Measurements from ENCODE around the gene ZNF784. TPM values are rescaled to one million over a fixed set of nuclear protein-coding genes. Genes with fewer than 3 reads are reported as not detected.

The ZNF784 gene
- polyA plus RNA-seq, 4 donors = 9.2 to 13.5 (median 11.2) TPM

Other genes starting within 250 kb of the ZNF784 start
- gene TMEM190, start 247.7 kb downstream of the ZNF784 start, polyA plus RNA-seq (ENCODE audit: insufficient read length in 4 of 4) = under 1 TPM in 2 of 4 donors, not detected in 2; 0.47 to 0.56 TPM
- 1 to 10 TPM in 1 of 4 donors, under 1 TPM in 3; 0.22 to 1.6 (median 0.62) TPM for gene TMEM238, start 240.3 kb downstream of the ZNF784 start, polyA plus RNA-seq (ENCODE audit: insufficient read length in 4 of 4)
- gene RPL28, start 238.6 kb downstream of the ZNF784 start, polyA plus RNA-seq (ENCODE audit: insufficient read length in 4 of 4) = 1,000 to 10,000 TPM in 1 of 4 donors, 100 to 1,000 TPM in 3; 895 to 1,455 (median 919) TPM
- gene UBE2S, start 216.8 kb downstream of the ZNF784 start, polyA plus RNA-seq (ENCODE audit: insufficient read length in 4 of 4) = 10 to 100 TPM; 42.6 to 69.0 (median 48.9) TPM
- gene SHISA7, start 181.3 kb downstream of the ZNF784 start, polyA plus RNA-seq (ENCODE audit: insufficient read length in 4 of 4) = under 1 TPM; 0.10 to 0.14 (median 0.13) TPM
- 10 to 100 TPM; 35.2 to 54.6 (median 38.7) TPM for gene ISOC2, start 162.9 kb downstream of the ZNF784 start, polyA plus RNA-seq (ENCODE audit: insufficient read length in 4 of 4)
- gene C19orf85, start 159.8 kb downstream of the ZNF784 start, polyA plus RNA-seq (ENCODE audit: insufficient read length in 4 of 4) = not detected
- gene ZNF628, start 147.9 kb downstream of the ZNF784 start, polyA plus RNA-seq (ENCODE audit: insufficient read length in 4 of 4) = 1 to 10 TPM; 3.2 to 5.4 (median 3.6) TPM
- 10 to 100 TPM; 43.6 to 68.7 (median 51.3) TPM for gene NAT14, start 139.4 kb downstream of the ZNF784 start, polyA plus RNA-seq (ENCODE audit: insufficient read length in 4 of 4)
- 1 to 10 TPM; 1.6 to 2.9 (median 2.3) TPM for gene SSC5D, start 136.1 kb downstream of the ZNF784 start, polyA plus RNA-seq (ENCODE audit: insufficient read length in 4 of 4)
- gene SBK2, start 87.4 kb downstream of the ZNF784 start, polyA plus RNA-seq (ENCODE audit: insufficient read length in 4 of 4) = under 1 TPM; 0.62 to 0.97 (median 0.67) TPM
- under 1 TPM in 2 of 4 donors, not detected in 2; 0.13 to 0.28 TPM for gene SBK3, start 79.0 kb downstream of the ZNF784 start, polyA plus RNA-seq (ENCODE audit: insufficient read length in 4 of 4)
- gene ZNF579, start 43.7 kb downstream of the ZNF784 start, polyA plus RNA-seq (ENCODE audit: insufficient read length in 4 of 4) = 10 to 100 TPM; 14.4 to 21.1 (median 18.3) TPM
- gene FIZ1, start 25.0 kb downstream of the ZNF784 start, polyA plus RNA-seq (ENCODE audit: insufficient read length in 4 of 4) = 10 to 100 TPM; 19.6 to 23.0 (median 20.3) TPM
- gene ZNF524, start 24.3 kb downstream of the ZNF784 start, polyA plus RNA-seq (ENCODE audit: insufficient read length in 4 of 4) = 10 to 100 TPM in 1 of 4 donors, 1 to 10 TPM in 3; 7.7 to 12.0 (median 8.8) TPM
- gene ZNF865, start 18.9 kb downstream of the ZNF784 start, polyA plus RNA-seq (ENCODE audit: insufficient read length in 4 of 4) = 10 to 100 TPM in 1 of 4 donors, 1 to 10 TPM in 3; 7.3 to 12.7 (median 7.8) TPM
- 10 to 100 TPM; 37.9 to 49.7 (median 43.6) TPM for gene ZNF580, start 16.4 kb upstream of the ZNF784 start, polyA plus RNA-seq (ENCODE audit: insufficient read length in 4 of 4)
- 10 to 100 TPM; 24.0 to 35.7 (median 25.6) TPM for gene ZNF581, start 19.1 kb upstream of the ZNF784 start, polyA plus RNA-seq (ENCODE audit: insufficient read length in 4 of 4)
- 10 to 100 TPM; 19.5 to 26.7 (median 21.3) TPM for gene CCDC106, start 23.6 kb upstream of the ZNF784 start, polyA plus RNA-seq (ENCODE audit: insufficient read length in 4 of 4)
- 100 to 1,000 TPM; 178 to 218 (median 182) TPM for gene U2AF2, start 30.5 kb upstream of the ZNF784 start, polyA plus RNA-seq (ENCODE audit: insufficient read length in 4 of 4)
- 100 to 1,000 TPM in 3 of 4 donors, 10 to 100 TPM in 1; 90.2 to 163 (median 102) TPM for gene EPN1, start 50.7 kb upstream of the ZNF784 start, polyA plus RNA-seq (ENCODE audit: insufficient read length in 4 of 4)
- gene NLRP9, start 113.8 kb upstream of the ZNF784 start, polyA plus RNA-seq (ENCODE audit: insufficient read length in 4 of 4) = under 1 TPM in 1 of 4 donors, not detected in 3; 0.05 TPM
- under 1 TPM in 1 of 4 donors, not detected in 3; 0.10 TPM for gene RFPL4A, start 134.5 kb upstream of the ZNF784 start, polyA plus RNA-seq (ENCODE audit: insufficient read length in 4 of 4)
- gene RFPL4AL1, start 144.6 kb upstream of the ZNF784 start, polyA plus RNA-seq (ENCODE audit: insufficient read length in 4 of 4) = under 1 TPM in 1 of 4 donors, not detected in 3; 0.30 TPM
- gene NLRP11, start 207.4 kb upstream of the ZNF784 start, polyA plus RNA-seq (ENCODE audit: insufficient read length in 4 of 4) = under 1 TPM; 0.07 to 0.22 (median 0.16) TPM
- gene NLRP4, start 212.0 kb upstream of the ZNF784 start, polyA plus RNA-seq (ENCODE audit: insufficient read length in 4 of 4) = not detected

Measured in right renal pelvis (tissue), 4 donors.